Subcutaneous adipose tissue (tissue), 4 donors: ENCODE results near the gene TLN1. TPM values are rescaled to one million over a fixed set of nuclear protein-coding genes. Genes with fewer than 3 reads are reported as not detected.

Source experiments
- CTCF ChIP-seq: fragments of 450-650 bp; IDR thresholded peaks from one replicate; pipeline ENCODE4 v1.5.1; 2016; ENCODE audit warnings: low read depth, mild to moderate bottlenecking, control low read depth, antibody characterized with exemption, moderate library complexity
- total RNA-seq, 4 donors: library from RNA; depleted of rRNA; stranded (reverse); fragments of >200 nt; gene quantifications; one replicate each; pipeline ENCODE4 v1.1.0, GENCODE V29; 2016

The TLN1 gene
- total RNA-seq, 4 donors from 2014 or later: 247 to 590 (median 461) TPM

- TF ChIP-seq CTCF: no peak
These were observed 18.2 kb upstream of the TLN1 start for GRCh38 chr9:35750256-35750531.

- no peak for TF ChIP-seq CTCF
These were observed 17.7 kb upstream of the TLN1 start for GRCh38 chr9:35749515-35750255.

GRCh38 chr9:35748858-35749514 is 17.0 kb upstream of the TLN1 start, which contains the start of the genes GBA2 and RGP1:
GBA2 (minus strand) TSS chr9:35749228; CDS start chr9:35748704, 524 bp downstream.
RGP1 (plus strand) TSS chr9:35749287; CDS start chr9:35749756, 469 bp downstream.
- TF ChIP-seq CTCF: no peak

- TF ChIP-seq CTCF: no peak
These were observed 16.4 kb upstream of the TLN1 start for GRCh38 chr9:35748242-35748857.

- no peak for TF ChIP-seq CTCF
These were observed 14.6 kb upstream of the TLN1 start for GRCh38 chr9:35746583-35746982.

- TF ChIP-seq CTCF: no peak
These were observed 13.6 kb upstream of the TLN1 start for GRCh38 chr9:35745569-35745968.

- no peak for TF ChIP-seq CTCF
These were observed 12.0 kb upstream of the TLN1 start for GRCh38 chr9:35743880-35744518.
